ENCODE results near the gene PCMT1. TPM values are rescaled to one million over a fixed set of nuclear protein-coding genes. Genes with fewer than 3 reads are reported as not detected.

PCMT1 gene
- total and polyA plus RNA-seq, 9 of the 15 experiments (the other 6 are each of a cell fraction or from before 2014, with no cell fraction given): 217 to 541 (median 327) TPM

GRCh38 chr6:149717588-149718458 lies 31.7 kb upstream of the PCMT1 start, which contains the start of gene LATS1 (continued):
- TF ChIP-seq SMAD3 (CRISPR knock-in tag; conservative IDR thresholded peaks at IDR 0.05) (peak; percentile 73; the same call in 1 of the 2 replicates), NBN (IDR thresholded peaks at IDR 0.05; ENCODE audit: low read depth) (peak; percentile 65; the same call in 1 of the 2 replicates), ZFPM2 (CRISPR knock-in tag; IDR thresholded peaks at IDR 0.05) (no peak; the same call in 1 of the 2 replicates), RNF219 (CRISPR knock-in tag; IDR thresholded peaks at IDR 0.05) (0 out of 2 replicates have a peak, but pooled peaks have one; percentile 63), FOXA1 (IDR thresholded peaks at IDR 0.05; ENCODE audit: borderline replicate concordance) (no peak), CCAR2 (IDR thresholded peaks at IDR 0.05; ENCODE audit: low read depth, low read length) (no peak), ZNF384 (IDR thresholded peaks at IDR 0.05; ENCODE audit: low read depth, low read length) (no peak), NR2C2 (CRISPR knock-in tag; IDR thresholded peaks at IDR 0.05) (peak; percentile 69), NR2C2 (tag; IDR thresholded peaks at IDR 0.05) (peak; percentile 68), CHCHD3 (CRISPR knock-in tag; IDR thresholded peaks at IDR 0.05) (no peak), ZFP91 (CRISPR knock-in tag; IDR thresholded peaks at IDR 0.05) (peak; percentile 7; the same call in 1 of the 2 replicates), RUNX1 (IDR thresholded peaks at IDR 0.05; ENCODE audit: low read depth) (peak; percentile 27; the same call in 1 of the 2 replicates), HDAC1 (IDR thresholded peaks at IDR 0.05) (peak in 1 of 2 experiments; percentile 53; a peak in 1 of 4 replicates), CEBPZ (IDR thresholded peaks at IDR 0.05; ENCODE audit: borderline replicate concordance, low read depth, low read length) (0 out of 2 replicates have a peak, but pooled peaks have one; percentile 23), RBM22 (IDR thresholded peaks at IDR 0.05; ENCODE audit: low read depth, low read length, poor library complexity, severe bottlenecking) (peak; percentile 86), TCFL5 (CRISPR knock-in tag; conservative IDR thresholded peaks at IDR 0.05) (no peak), SREBF1 (IDR thresholded peaks at IDR 0.05; ENCODE audit: borderline replicate concordance, low read depth, low read length) (no peak), ZNF696 (CRISPR knock-in tag; conservative IDR thresholded peaks at IDR 0.05) (no peak), KDM4B (IDR thresholded peaks at IDR 0.05; ENCODE audit: borderline replicate concordance in 2 of 2, low read depth in 1 of 2) (peak in 1 of 2 experiments; percentile 90; a peak in 1 of 4 replicates), ZNF79 (CRISPR knock-in tag; IDR thresholded peaks at IDR 0.05; ENCODE audit: low read depth) (no peak), ZNF224 (CRISPR knock-in tag; IDR thresholded peaks at IDR 0.05) (peak; percentile 72; the same call in 1 of the 2 replicates)
